ENCODE measurements around the gene UBXN10. TPM values are rescaled to one million over a fixed set of nuclear protein-coding genes. Genes with fewer than 3 reads are reported as not detected.

Gene UBXN10
- total and polyA plus RNA-seq, 2 of the 13 experiments (the other 11 are each of a cell fraction or from before 2014, with no cell fraction given), result 0.04 to 0.05 TPM

DNA sequence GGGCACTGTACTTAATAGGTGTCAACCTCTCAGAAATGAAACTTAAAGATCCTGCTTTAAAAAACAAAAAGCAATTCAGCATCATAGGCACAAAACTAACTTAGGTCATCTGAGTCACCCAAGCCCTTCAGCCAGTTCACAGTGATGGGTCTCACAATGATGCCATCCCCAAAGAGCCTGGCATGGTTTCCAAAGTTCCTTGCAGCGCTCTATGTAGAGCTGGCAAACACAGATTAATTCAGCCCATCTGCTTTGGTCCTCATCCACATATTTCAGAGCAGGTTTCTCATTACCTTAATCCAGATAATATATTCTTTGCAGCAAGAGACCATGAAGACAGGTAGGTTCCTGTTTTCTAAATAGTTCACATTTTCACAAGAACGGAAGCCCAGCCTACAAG lies 15.1 kb downstream of the UBXN10 start:
- no peak overlapping the region for H2AFZ ChIP-seq (ENCODE audit: low read length)
- H3K27me3 ChIP-seq (ENCODE audit: control insufficient read depth in 1 of 2, insufficient read depth in 2 of 2, low read length in 2 of 2), result peaks cover 3 to 28% of the 10 kb centered on the region in 2 experiments; a peak in 3 of 5 replicates
- no TSS peak for BruUV-seq (replicated peaks)
- FAIRE-seq, result no peak
- no peak overlapping the region for H3K4me2 ChIP-seq (ENCODE audit: low read depth, low read length)
- H3K36me3 ChIP-seq (replicated peaks in 1 of 2; ENCODE audit: control insufficient read depth in 1 of 2, insufficient read depth in 2 of 2, low read length in 2 of 2), result no peaks in the 10 kb centered on the region
- in situ Hi-C loops (cut with HindIII; ENCODE audit: extremely low pct_ligation_motif_present, low pct_unique_long_range_greater_than_20kb), result no loop called here
- H4K20me1 ChIP-seq (ENCODE audit: insufficient read depth, low read length), result no peaks in the 10 kb centered on the region
- WGBS (ENCODE audit: low lambda C conversion rate), result 0% methylated on average over 2 of the region's 2 CpGs
- H3K9ac ChIP-seq (ENCODE audit: insufficient read depth, low read depth, low read length), result no peak overlapping the region
- no peaks in the 10 kb centered on the region for H3K79me2 ChIP-seq (ENCODE audit: insufficient read depth, low read length)
- no peak for DNase-seq (ENCODE audit: low spot score)
- ChIA-PET CTCF (ENCODE audit: low intra/inter-chr PET ratio, low total read pairs) (no interaction called here), POLR2A (no interaction called here)
- no peaks in the 10 kb centered on the region for H3K9me3 ChIP-seq (ENCODE audit: low read length)
- no peak overlapping the region for H3K27ac ChIP-seq (ENCODE audit: extremely low read length, insufficient read depth, low read length)
- no peak for ATAC-seq
- H3K4me1 ChIP-seq (ENCODE audit: insufficient read depth, low read length), result no peaks in the 10 kb centered on the region
- H3K4me3 ChIP-seq (replicated peaks in 1 of 3; ENCODE audit: insufficient read depth in 1 of 3, low read depth in 2 of 3, low read length in 3 of 3), result no peak overlapping the region
- intact Hi-C loops (cut with micrococcal nuclease; ENCODE audit: unreplicated experiment), result no loop called here
- no peak for TF ChIP-seq SNAI1 (CRISPR knock-in tag; IDR thresholded peaks at IDR 0.05; ENCODE audit: borderline replicate concordance)
- no peak for TF ChIP-seq REST (IDR thresholded peaks at IDR 0.05; ENCODE audit: borderline replicate concordance in 1 of 2, low read depth in 1 of 2, low read length in 2 of 2)
- TF ChIP-seq ZIK1 (CRISPR knock-in tag; IDR thresholded peaks at IDR 0.05; ENCODE audit: borderline replicate concordance, low read depth), result no peak
- TF ChIP-seq IKZF5 (CRISPR knock-in tag; IDR thresholded peaks at IDR 0.05), result no peak
- no peak for TF ChIP-seq TBX3 (IDR thresholded peaks at IDR 0.05; ENCODE audit: borderline replicate concordance)
- TF ChIP-seq, protein P1, sequence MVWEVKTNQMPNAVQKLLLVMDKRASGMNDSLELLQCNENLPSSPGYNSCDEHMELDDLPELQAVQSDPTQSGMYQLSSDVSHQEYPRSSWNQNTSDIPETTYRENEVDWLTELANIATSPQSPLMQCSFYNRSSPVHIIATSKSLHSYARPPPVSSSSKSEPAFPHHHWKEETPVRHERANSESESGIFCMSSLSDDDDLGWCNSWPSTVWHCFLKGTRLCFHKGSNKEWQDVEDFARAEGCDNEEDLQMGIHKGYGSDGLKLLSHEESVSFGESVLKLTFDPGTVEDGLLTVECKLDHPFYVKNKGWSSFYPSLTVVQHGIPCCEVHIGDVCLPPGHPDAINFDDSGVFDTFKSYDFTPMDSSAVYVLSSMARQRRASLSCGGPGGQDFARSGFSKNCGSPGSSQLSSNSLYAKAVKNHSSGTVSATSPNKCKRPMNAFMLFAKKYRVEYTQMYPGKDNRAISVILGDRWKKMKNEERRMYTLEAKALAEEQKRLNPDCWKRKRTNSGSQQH (CRISPR knock-in tag; IDR thresholded peaks at IDR 0.05; ENCODE audit: low read depth), result no peak
- no peak for TF ChIP-seq ZNF12 (CRISPR knock-in tag; IDR thresholded peaks at IDR 0.05)
- TF ChIP-seq MIER2 (CRISPR knock-in tag; IDR thresholded peaks at IDR 0.05), result no peak
- TF ChIP-seq HOMEZ (CRISPR knock-in tag; IDR thresholded peaks at IDR 0.05; ENCODE audit: low read depth), result no peak
- TF ChIP-seq FOXA3 (CRISPR knock-in tag; IDR thresholded peaks at IDR 0.05), result no peak
- no peak for TF ChIP-seq BRD4 (CRISPR knock-in tag; IDR thresholded peaks at IDR 0.05)
- TF ChIP-seq CSRNP1 (CRISPR knock-in tag; IDR thresholded peaks at IDR 0.05), result no peak
- TF ChIP-seq NCOA1 (CRISPR knock-in tag; IDR thresholded peaks at IDR 0.05), result no peak
- TF ChIP-seq, protein P2, sequence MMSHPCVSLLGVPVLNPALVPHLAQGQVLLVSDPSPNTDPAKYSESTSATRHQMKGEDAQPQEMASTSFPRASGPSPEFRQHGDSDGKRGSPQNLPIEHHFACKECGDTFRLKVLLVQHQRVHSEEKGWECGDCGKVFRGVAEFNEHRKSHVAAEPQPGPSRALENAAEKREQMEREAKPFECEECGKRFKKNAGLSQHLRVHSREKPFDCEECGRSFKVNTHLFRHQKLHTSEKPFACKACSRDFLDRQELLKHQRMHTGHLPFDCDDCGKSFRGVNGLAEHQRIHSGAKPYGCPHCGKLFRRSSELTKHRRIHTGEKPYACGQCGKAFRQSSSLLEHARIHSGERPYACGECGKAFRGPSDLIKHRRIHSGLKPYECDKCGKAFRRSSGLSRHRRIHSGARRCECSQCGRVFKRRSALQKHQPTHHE (CRISPR knock-in tag; IDR thresholded peaks at IDR 0.05; ENCODE audit: borderline replicate concordance), result no peak
- no peak for TF ChIP-seq TGIF2 (CRISPR knock-in tag; IDR thresholded peaks at IDR 0.05)
